ENCODE measurements around the gene DACT2. TPM values are rescaled to one million over a fixed set of nuclear protein-coding genes. Genes with fewer than 3 reads are reported as not detected.

The DACT2 gene
- total RNA-seq, 1 donor from 2014 or later = 0.92 TPM

DNA sequence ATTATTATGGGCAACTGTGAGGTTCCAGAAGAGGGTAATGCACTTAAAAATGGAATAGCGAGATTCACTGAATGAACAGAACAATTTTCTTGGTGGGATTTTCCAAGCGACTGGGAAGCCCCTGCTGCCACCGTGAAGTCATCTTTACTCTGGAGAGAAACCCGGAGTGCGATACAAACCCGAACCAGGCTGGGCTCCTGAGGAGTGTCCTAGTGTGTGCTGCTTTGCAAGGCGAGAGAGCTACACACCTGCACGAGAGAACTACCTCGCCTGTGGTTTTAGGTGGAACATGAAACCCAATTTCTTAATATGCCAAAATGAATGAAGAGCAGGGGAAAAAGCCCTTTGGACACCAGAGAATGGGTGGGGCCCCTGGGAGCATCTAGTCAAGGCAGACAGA is 33.5 kb upstream of the DACT2 start:
- intact Hi-C loops (cut with micrococcal nuclease) = no loop called here
- no peak for ATAC-seq
- DNase-seq = no peak

DNA sequence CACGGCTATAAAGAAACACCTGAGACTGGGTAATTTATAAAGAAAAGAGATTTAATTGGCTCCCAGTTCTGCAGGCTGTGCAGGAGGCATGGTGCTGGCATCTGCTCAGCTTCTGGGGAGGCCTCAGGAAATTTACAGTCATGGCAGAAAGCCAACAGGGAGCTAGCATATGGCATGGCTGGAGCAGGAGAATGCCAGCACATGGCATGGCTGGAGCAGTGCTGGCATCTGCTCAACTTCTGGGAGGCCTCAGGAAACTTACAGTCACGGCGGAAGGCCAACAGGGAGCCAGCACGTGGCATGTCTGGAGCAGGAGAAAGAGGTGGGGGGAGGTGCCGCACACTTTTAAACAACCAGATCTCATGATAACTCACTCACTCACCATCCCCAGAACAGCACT is 32.5 kb upstream of the DACT2 start:
- ATAC-seq = no peak
- DNase-seq = no peak
- intact Hi-C loops (cut with micrococcal nuclease) = no loop called here

DNA sequence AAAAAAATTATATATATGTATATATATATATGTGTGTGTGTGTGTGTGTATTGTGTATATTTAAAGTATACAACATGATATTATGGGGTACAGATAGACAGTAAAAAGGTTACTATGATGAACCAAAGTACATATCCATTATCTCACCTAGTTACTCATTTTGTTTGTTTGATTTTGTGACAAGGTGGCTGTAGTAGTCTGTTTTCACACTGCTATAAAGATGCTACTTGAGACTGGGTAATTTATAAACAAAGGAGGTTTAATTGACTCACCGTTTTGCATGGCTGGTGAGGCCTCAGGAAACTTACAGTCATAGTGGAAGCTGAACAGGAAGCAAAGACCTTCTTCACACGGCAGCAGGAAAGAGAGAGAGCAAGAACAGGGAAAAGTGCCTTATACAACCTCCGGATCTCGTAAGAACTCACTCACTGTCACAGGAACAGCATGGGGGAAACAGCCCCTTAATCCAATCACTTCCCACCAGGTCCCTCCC is 30.2 kb upstream of the DACT2 start:
- no peak for ATAC-seq
- no peak for DNase-seq
- intact Hi-C loops (cut with micrococcal nuclease) = no loop called here

DNA sequence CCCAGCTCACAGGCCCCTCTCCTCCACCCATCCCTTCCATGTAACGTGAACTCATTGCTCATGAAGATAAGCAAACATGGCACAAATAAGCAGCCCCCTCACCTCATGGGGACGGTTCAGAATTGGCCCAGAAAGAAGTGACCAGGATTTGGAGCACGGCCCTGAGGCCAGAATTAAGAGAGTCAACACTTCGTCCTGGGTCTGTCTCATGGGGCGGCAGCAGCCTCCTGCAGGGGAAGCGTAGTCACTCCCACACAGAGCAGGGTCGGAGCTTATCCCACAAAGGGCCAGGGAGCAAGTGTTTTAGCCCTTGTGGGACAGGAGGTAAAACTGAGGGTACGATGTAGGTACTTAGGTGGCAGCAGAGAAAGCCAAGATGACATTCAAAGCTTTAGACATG is 28.6 kb upstream of the DACT2 start:
- ATAC-seq = no peak
- no peak for DNase-seq
- intact Hi-C loops (cut with micrococcal nuclease) = no loop called here

DNA sequence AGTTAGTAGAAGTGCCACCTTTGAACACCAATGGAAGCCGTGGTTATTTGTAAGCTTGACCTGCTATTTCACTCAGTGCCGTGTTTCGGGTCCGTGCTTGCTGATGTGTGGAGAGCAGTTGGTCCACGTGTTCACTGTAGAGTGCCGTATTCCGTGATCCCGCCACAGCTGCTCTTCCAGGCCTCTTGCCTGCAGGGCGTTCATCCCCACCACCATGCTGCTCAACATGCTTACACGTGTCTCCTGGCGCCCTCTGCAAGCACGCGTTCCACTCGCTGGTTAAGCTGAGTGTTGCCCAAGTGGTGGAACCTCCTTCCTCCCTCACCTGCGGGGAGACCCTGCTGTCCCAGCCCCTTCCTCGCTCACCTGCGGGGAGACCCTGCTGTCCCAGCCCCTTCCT is 28.0 kb upstream of the DACT2 start:
- intact Hi-C loops (cut with micrococcal nuclease) = no loop called here
- no peak for ATAC-seq
- DNase-seq = no peak

DNA sequence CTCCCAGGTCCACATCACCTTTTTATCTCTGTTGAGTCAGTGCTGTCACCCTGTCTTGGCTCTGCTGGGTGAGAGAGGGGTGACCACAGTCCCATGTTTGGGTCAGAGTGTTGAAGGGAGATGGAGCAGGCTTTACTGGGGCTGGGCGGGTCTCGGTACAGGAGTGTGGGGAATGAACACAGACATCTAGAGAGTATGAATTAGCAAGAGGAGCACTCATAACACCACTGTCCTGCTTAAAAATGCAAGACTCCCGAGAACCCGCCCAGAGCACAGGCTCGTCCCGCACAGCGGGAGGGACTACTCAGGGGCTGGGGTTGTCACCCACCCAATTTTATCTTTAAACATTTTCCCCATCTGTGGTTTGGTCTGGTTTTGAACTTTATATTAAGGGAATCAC is 27.5 kb upstream of the DACT2 start:
- ATAC-seq = no peak
- intact Hi-C loops (cut with micrococcal nuclease) = no loop called here
- no peak for DNase-seq

DNA sequence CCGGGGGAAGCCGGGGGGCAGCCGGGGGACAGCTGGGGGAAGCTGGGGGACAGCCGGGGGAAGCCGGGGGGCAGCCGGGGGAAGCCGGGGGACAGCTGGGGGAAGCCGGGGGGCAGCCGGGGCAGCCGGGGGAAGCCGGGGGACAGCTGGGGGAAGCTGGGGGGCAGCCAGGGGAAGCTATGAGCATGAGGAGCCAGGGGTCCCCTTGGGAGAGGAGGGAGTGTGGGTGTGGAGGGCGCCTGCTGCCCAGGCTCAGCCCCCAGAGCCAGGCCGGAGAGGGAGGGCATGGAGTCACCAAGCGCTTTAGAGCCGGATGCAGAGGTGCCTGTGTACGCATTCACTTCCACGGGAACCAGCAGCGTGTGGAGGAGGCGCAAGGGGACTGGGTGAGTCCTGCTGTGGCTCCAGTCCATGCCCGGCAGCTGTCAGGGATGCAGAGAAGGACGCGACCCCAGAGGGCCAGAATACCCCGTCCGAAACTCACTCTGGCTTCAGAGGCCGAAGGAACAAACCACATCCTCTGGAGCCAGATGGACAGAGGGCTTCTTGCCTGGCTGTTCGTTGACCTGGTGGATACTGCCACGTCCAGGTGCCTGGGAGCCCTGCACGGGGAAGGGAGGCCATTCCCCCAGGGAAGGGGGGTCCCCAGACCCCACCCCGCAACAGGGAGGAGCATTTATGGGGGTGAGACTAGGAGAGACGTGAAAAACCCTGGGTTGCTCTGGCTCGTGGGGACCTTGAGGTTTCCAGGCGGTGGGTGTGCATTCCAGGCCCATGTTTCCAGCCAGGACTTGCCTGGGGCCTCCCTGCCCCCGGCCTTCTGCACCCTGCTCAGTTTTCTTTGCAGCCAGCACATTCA is 26.5 kb upstream of the DACT2 start:
- ATAC-seq (no peak), DNase-seq (no peak)
- intact Hi-C loops (cut with micrococcal nuclease) = no loop called here

DNA sequence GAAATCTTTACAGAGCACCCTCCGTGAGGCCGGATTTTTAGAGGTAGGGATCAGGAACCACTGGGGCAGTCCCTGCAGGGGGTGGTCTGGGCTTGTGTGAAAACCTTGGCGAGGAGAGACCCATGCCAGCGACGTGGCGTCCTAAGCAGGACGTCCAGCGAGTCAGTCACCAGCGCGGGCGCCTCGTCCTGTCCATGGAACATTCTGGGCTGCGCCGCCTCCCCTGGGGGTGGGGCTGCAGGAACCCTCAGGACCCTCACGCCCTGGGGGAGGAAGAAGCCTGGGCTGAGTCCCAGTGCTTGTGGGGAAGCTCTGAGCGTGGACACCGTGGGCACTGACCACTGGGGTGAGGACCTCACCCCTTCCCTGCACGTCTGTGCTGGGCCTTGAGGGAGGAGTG is 25.7 kb upstream of the DACT2 start:
- no peak for ATAC-seq
- intact Hi-C loops (cut with micrococcal nuclease) = no loop called here
- DNase-seq = no peak

DNA sequence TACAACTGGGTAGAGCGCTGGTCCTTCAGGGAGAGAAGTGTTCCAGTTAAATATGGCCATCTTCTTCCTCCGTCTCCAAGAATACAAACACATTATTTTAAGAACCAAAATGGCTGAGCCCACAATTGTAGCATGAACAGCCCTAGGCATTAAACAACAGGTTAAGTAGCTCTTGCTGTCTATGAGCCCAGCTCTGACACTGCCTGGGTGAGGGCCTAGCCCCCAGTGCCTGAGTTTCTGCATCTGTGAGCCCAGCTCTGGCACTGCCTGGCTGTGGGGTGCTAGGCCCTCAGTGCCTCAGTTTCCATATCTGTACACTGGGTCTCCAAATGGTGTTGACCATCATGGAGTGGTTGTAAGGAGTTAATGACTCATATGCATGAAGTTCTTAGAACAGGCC is 24.8 kb upstream of the DACT2 start:
- intact Hi-C loops (cut with micrococcal nuclease) = no loop called here
- DNase-seq = no peak
- no peak for ATAC-seq

DNA sequence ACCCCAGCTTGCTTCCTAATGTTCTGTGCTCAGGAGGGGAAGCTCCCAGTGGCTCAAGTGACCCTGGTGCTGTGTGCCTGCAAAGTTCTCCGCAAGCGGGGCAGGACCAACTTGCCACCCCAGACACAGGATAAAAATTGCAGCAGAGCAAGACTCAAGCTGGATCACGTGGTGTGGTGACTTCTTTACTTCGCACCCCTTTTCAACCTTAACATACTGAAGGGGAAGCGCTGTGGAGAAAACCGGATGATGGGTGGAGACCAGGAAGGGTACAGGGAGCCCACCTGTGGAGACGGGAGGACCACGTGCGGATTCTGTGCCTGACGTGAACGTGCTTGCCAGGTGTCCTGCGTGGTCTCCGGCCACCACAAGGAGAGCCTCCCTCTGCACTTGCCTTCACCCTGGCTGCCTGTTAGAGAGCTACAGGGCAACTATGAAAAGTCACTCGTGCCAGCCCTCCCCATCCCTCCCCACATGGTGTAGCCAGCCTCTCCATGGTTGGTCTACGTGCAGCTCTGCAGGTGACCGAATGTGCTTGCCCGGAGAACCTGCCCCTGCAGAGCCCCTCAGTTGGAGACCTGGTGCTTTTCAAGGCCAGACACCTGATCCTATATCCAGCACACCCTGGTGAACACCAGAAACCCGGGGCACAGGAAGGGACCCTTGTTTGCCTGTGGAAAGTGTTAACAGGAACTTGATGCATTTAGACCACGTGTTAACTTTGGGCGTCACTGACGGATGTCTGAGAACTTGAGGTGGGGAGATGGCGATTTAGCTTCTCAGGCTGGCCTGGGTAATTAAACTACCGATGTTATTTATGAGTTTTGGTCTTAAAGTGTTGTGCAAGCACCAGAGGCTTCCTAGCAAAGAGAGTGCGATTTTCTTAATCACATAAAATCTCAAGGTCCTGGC is 23.9 kb upstream of the DACT2 start:
- ATAC-seq (no peak), DNase-seq (no peak)
- intact Hi-C loops (cut with micrococcal nuclease) = no loop called here

DNA sequence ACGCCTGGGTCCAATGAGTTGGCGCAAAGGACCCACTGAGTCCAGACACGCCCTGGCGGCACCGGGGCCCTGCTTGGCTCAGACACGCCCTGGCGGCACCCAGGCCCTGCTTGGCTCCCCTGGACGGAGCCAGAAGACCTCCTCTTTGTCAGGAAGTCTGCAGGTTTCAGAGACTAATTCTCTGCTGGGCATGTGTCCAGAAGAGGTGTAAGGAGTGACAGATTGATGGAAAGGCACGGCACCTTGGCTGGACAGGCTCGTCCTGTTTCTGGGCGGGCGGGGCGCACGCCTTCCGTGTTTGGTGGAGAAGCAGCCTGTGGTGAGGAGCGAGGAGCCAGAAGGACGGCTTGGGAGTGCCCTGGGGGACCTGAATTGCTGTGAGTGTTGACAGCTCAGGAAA is 23.1 kb upstream of the DACT2 start:
- DNase-seq (no peak), ATAC-seq (no peak)
- intact Hi-C loops (cut with micrococcal nuclease) = no loop called here

DNA sequence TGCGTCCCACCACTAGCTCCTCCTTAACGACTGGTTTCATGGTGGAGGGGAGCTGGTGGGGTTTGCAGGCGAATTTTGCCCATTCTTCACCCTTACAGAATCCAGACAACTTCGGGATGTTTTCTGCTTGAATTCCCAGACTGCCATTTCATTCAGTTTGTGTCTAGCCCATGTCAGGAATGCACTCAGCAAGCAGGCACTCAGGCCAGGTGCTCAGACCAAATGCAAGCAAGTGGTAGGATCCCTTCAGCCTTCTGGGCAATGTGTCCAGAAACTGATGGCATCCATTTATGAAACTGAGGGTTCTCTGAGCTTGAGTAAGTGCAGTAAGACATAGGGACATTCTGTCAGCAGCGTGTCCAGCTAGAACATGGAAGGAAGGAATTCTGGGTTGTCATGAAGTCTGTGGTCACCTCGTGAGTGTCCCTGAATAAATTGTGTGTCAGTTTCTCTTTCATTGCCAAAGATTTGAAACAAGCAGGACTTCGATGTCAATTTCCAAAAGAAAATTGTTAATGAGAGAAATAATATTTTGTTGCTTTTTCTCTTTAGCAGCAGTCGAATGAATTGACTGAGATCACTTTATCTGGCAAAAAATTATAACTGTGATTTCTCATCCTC is 21.8 kb upstream of the DACT2 start:
- DNase-seq = no peak
- no peak for ATAC-seq
- intact Hi-C loops (cut with micrococcal nuclease) = no loop called here

DNA sequence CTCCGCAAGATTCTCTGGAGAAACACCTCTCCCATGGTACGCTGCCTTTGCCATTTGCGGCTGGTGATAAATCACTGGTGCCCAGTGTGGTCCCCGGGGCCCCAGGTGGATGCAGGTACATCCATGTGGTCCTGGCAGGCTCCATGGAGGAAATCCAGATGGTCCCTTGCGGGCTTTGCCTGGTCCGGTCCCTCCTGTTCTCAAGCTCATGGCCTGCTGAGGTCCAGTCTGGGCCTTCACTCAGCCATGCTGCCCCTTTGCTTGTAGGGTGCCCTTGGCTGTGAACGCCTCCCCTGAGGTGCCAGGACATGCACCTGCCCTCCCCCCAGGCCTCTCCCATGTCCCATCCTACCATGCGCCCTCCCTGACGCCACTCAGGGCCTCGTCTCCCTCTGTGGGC is 21.2 kb upstream of the DACT2 start:
- ATAC-seq = no peak
- no peak for DNase-seq
- intact Hi-C loops (cut with micrococcal nuclease) = no loop called here

DNA sequence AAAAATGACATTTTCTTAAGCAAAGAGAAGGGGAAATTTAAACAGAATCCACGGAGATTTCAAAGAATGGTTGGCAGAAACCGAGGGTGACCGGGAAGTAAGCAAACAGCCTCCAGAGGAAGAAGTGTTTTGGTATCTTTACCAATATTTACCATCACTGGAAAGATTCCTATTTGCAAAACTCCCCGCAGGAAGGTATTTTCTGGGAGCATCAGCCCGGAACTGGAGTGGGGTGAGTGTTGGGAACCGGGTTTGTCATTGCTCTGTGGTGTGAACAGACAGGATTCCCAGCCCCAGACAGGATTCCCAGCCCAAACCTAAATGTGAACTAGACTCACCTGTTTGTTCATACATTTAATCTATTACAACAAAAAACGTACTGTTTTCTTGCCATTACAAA is 19.2 kb upstream of the DACT2 start:
- ATAC-seq (no peak), DNase-seq (no peak)
- intact Hi-C loops (cut with micrococcal nuclease) = no loop called here

DNA sequence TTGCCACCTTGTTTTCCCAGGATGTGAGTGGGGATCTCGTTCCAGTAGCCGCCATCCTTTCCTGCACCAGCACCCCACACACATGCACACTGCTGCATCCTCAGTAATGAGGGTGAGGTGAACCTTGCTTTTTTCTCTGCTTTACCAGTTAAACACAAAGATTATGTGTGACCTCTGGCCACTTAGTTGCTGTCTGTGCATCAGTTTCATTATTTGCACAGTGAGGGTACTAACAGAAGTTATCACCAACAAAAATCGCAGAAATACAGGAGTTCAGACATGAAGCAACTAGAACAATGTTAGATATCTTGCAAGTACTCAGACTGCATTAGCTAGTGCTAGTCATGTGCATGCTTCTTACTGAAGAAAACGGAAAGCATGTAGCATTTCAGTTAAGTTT is 17.4 kb upstream of the DACT2 start:
- no peak for ATAC-seq
- intact Hi-C loops (cut with micrococcal nuclease) = no loop called here
- no peak for DNase-seq

DNA sequence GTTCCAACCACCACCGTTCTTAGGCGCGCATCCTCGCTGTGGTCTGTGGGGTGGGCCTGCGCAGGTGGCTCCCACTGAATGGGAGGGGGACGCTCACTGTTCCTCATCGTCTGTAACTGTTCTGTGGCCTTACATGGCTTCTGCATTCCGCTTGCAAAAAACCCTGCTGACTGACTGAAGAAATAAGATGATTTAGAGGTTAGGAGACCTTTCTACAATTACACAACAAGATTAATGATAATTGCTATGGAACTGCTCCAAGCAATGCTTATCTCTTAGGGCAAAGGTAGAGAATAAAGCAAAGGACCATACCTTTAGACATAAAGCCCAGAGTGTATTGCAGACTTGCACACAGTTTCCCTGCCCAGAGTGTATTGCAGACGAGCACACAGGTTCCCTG is 14.4 kb upstream of the DACT2 start:
- DNase-seq (no peak), ATAC-seq (no peak)
- intact Hi-C loops (cut with micrococcal nuclease) = no loop called here

DNA sequence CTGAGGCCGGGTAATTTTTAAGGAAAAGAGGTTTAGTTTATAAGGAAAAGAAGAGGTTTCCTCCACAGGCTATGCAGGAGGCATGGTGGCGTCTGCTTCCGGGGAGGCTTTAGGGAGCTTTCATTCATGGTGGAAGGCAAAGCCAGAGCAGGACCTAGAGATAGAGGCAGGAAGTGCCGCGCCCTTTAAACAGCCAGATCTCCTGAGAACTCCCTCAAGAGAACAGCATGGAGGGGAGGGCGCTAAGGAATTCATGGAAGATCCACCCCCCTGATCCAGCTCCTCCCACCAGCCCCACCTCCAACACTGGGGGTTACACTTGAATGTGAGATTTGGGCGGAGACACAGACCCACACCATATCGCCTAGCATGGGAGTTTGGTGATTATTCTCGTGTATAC is 13.9 kb upstream of the DACT2 start:
- no peak for DNase-seq
- intact Hi-C loops (cut with micrococcal nuclease) = no loop called here
- no peak for ATAC-seq

DNA sequence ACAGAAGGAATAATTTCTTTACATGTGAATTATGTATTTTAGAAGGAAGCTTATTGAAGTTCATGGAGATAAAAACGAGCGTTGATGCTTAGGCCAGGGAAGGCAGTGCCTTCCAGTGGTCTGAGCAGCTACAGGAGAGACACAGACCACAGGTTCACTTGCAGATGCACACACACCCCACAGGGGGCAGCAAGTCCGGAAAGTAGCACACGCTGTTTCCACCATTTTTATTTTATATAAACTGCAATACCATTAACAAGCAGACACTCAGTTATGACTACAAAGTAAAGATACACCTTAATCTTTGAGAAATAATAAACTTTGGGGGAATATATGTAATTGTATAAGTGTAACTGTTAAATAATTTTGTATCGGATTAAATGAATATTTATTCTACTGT is 13.5 kb upstream of the DACT2 start:
- intact Hi-C loops (cut with micrococcal nuclease) = no loop called here
- ATAC-seq (no peak), DNase-seq (no peak)

DNA sequence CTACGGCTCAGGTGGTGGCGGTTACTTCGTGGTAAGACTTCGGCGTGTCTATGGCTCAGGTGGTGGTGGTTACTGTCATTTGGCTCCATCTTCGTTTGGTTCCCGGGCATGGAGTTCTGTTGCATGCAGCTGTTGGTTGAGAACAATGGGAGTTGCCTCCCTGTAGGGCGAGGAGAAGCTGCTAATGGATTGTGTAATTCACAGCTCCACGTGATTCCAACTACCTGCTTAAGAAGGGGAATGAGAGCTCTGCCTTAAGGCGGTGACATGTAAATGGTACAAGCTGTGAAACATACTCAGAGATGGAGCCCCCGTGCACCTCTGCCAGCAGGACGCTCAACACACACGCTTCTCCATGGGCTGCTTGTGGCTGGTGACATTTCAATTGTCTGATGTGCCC is 12.4 kb upstream of the DACT2 start:
- no peak for ATAC-seq
- DNase-seq = no peak
- intact Hi-C loops (cut with micrococcal nuclease) = no loop called here

DNA sequence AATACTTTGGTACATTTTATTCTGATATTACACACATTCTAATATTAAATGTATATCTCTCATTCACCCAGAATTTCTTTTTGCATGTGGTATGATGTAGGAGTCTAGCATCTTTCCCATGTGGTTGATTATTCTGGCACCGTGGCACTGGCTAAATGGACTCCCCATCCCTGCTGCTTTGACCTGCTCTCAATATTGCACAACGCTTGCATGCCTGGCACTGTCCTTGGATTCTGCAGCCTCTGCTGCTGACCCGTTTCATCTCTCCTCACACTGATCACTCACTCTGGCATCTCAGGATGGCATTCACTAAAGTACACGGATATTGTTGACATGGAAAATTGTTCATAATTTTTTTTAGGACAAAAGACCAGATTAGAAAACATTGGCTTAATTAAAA is 11.5 kb upstream of the DACT2 start:
- intact Hi-C loops (cut with micrococcal nuclease) = no loop called here
- no peak for DNase-seq
- no peak for ATAC-seq

Measured in left ventricle myocardium superior (tissue), 1 donor.